Astrocyte of the spinal cord (primary cell): Measurements from ENCODE around the gene CGA.

Experiments used
- DNase-seq: peaks from one replicate; pipeline ENCODE4 v3.0.0; 2011; ENCODE audit warnings: low read depth, low spot score
- H3K4me3 ChIP-seq: 2 replicates; pipeline ENCODE4 v1.5.1; 2011; ENCODE audit warnings: low read depth, mild to moderate bottlenecking, low read length, moderate library complexity
- CTCF ChIP-seq: IDR thresholded peaks from 2 replicates; pipeline ENCODE4 v1.5.1; 2012; ENCODE audit warnings: low read depth, mild to moderate bottlenecking, low read length, inconsistent platforms
- in situ Hi-C: cut with HindIII; loops from 2 replicates; pipeline ENCODE4 v1.10.0; 2017; ENCODE audit warnings: low sequenced_read_pairs

Gene CGA

GRCh38 chr6:87103977-87104601 is 9.2 kb upstream of the CGA start:
- in situ Hi-C loops = no loop called here
- TF ChIP-seq CTCF = no peak

GRCh38 chr6:87102151-87102621 is 7.3 kb upstream of the CGA start:
- in situ Hi-C loops = no loop called here
- no peak overlapping the region for H3K4me3 ChIP-seq
- no peak for TF ChIP-seq CTCF
- no peak for DNase-seq

More at GRCh38 chr6:87103977-87104601, 9.2 kb upstream of the CGA start:
- no peak for DNase-seq
- no peak overlapping the region for H3K4me3 ChIP-seq

GRCh38 chr6:87101067-87101466 is 6.2 kb upstream of the CGA start:
- in situ Hi-C loops = no loop called here
- TF ChIP-seq CTCF = no peak

GRCh38 chr6:87100216-87100615 is 5.3 kb upstream of the CGA start:
- no peak for DNase-seq
- H3K4me3 ChIP-seq = no peak overlapping the region
- no peak for TF ChIP-seq CTCF
- in situ Hi-C loops = no loop called here

More at GRCh38 chr6:87101067-87101466, 6.2 kb upstream of the CGA start:
- no peak overlapping the region for H3K4me3 ChIP-seq
- DNase-seq = no peak

GRCh38 chr6:87099472-87099871 is 4.6 kb upstream of the CGA start:
- in situ Hi-C loops = no loop called here
- H3K4me3 ChIP-seq = no peak overlapping the region
- TF ChIP-seq CTCF = no peak
- DNase-seq = no peak

- no peak overlapping the region for H3K4me3 ChIP-seq
- no peak for DNase-seq
- TF ChIP-seq CTCF = no peak
- in situ Hi-C loops = no loop called here
Observed at GRCh38 chr6:87094576-87094975, 330 bp downstream of the CGA start.
